RKO (cell line): ENCODE results near the gene CKS2.
A peak's percentile ranks its signal among the peaks of the same experiment; 100 is the strongest.

ENCODE experiments used
- DNase-seq: peaks from one replicate; pipeline ENCODE4 v3.0.0-alpha.2; 2016; ENCODE audit warnings: low spot score

Gene CKS2

GRCh38 chr9:89350988-89351557, 40.1 kb downstream of the CKS2 start:
- no peak for DNase-seq

GRCh38 chr9:89351584-89352300, 40.7 kb downstream of the CKS2 start:
- DNase-seq = no peak

DNA sequence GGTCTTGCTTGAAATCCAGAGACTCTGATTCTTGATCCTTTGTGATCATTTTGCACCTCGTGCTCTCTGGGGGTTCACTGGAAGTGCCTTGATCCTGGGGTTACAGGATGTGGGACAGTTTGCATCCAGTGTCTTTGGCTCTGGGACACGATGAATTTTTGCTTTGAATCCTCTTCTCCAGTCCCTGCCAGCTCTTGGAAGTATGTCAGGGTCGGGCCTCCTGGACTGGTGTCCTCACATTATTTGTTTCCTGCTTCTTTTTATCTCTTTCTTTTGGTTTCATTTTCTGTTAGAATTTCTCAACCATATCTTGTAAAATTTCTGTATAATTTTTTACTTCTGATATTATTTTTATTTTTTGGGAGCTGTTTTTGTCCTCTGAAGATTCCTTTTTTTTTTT, 41.5 kb downstream of the CKS2 start:
- DNase-seq = no peak

DNA sequence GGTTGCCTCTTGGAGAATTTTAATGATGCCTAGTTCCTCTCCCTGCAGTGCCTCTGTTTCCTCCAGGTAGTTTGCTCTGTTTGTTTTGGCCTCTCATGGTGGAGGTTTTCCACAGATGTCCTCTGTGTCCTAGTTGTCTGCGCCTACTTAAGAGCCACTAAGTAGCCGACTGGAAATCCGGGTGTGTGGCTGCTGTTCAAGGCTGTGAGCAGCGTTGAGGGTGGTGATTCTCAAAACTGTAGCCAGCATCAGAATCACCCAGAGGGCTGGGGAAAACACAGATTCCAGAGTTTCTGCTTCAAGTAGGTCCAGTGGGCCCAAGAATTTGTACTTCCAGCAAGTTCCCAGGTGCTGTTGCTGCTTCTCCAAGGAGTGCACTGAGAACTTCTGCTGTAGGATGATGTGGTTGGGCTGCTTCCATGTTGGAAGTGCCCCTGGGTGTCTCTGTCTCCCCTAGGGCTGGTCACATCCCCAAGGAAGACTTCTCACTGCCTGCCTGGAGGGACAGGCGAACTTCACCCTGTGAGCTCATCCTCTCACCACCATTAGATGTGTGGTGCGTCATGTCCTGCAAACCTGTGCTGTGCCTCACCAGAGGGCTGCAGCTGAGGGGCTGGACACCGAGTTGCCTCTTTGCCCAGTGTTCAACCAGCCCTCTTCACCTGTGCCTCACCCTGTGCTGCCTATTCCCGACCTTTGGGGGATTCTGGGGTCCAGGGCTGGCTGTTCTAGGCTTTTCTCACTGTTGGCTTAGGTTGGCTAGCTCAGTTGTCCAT, 42.1 kb downstream of the CKS2 start:
- no peak for DNase-seq

- peak; percentile 37 for DNase-seq
Measured at GRCh38 chr9:89353989-89354388, 43.0 kb downstream of the CKS2 start.

DNA sequence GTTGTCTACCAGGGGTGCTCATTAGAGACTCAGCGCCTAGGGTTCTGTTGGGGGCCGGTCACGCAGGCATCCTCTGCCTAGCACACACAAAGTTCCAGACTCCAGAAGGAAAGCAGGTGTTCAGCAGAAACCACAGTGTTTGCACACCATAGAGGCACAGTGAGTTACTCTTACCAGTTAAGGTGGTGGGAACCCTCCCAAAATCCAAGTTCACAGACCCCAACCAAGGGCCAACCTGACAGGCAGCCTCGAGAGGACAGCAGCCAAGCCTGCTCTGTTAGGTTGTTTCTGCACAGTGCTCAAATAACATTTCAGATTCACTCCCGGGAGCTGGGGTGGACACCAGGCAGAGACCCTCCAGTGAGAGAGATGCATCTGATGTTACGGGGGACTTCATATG, 43.5 kb downstream of the CKS2 start:
- no peak for DNase-seq

DNA sequence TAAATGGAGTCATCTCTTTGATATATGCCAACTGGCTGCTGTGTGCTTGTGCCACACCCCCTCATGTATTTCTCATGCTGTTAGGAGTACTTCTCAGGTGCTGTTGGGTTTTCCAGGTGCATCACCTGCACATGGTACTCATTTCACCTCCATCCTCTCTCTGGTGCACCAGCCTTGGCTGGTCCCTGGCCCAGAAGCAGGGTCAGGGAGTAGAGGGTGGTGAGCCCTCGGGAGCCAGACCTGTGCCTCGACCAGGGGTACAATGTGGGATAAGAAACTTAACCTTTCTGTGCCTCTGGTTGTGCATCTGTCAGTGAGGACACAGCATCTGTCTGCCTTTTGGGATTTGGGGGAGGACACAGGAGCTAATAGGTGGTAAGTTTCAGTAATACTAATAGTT, 45.8 kb downstream of the CKS2 start:
- DNase-seq = no peak

DNA sequence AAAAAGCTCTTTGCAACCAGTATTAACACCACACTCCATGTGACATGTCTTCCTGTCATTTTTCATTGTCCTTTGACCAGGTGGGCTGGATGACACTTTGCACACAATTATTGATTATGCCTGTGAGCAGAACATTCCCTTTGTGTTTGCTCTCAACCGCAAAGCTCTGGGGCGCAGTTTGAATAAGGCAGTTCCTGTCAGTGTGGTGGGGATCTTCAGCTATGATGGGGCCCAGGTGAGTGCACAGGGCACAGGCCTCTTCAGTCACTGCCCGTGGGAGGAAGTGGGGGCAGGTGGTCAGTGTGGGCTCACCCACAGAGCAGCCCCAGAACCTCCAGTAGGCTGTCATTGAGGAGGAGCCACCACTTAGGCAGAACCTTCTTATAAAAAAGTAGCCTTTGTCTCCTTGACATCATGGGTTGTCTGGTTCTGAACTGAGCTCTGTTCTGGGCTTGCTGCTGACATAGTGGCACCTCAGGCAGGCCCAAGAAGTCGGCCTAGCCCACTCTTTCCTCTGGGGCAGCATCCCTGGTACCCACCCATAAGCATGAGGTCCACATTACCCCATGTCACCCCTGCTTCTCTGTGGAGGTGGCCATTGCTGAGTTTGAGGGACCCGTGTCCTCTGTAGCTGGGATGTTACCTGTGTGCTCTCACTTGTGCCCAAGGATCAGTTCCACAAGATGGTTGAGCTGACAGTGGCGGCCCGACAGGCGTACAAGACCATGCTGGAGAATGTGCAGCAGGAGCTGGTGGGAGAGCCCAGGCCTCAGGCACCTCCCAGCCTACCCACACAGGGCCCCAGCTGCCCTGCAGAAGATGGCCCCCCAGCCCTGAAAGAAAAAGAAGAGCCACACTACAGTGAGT, 46.6 kb downstream of the CKS2 start:
- DNase-seq = no peak

DNA sequence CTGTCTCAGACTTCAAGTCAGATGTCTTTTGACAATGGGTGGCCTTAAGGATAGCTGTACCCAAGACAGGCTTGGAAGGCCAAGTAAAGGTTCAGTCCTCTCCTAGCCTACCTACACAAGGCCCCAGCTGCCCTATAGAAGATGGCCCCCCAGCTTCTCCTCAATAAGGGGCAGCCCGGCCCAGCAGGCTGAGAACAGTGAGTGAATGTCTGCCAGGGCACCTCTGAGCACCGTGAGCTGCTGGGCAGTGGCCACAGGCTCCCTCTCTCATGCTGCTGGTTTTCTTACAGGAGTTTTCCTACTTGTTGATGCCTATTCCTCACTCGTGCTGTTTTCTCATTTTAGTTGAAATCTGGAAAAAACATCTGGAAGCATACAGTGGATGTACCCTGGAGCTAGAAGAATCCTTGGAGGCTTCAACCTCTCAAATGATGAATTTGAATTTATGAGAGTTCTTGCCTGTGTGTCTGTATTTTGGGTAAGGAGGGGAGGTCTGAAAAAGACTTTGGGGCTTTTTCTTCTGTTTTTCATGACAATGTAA, 47.5 kb downstream of the CKS2 start:
- no peak for DNase-seq

GRCh38 chr9:89358985-89359384, 48.0 kb downstream of the CKS2 start:
- no peak for DNase-seq

- DNase-seq = peak; percentile 28
Measured at GRCh38 chr9:89359751-89360261, 48.8 kb downstream of the CKS2 start.

GRCh38 chr9:89360465-89360864, 49.5 kb downstream of the CKS2 start:
- no peak for DNase-seq

- no peak for DNase-seq
Measured at GRCh38 chr9:89361031-89361430, 50.0 kb downstream of the CKS2 start.

DNA sequence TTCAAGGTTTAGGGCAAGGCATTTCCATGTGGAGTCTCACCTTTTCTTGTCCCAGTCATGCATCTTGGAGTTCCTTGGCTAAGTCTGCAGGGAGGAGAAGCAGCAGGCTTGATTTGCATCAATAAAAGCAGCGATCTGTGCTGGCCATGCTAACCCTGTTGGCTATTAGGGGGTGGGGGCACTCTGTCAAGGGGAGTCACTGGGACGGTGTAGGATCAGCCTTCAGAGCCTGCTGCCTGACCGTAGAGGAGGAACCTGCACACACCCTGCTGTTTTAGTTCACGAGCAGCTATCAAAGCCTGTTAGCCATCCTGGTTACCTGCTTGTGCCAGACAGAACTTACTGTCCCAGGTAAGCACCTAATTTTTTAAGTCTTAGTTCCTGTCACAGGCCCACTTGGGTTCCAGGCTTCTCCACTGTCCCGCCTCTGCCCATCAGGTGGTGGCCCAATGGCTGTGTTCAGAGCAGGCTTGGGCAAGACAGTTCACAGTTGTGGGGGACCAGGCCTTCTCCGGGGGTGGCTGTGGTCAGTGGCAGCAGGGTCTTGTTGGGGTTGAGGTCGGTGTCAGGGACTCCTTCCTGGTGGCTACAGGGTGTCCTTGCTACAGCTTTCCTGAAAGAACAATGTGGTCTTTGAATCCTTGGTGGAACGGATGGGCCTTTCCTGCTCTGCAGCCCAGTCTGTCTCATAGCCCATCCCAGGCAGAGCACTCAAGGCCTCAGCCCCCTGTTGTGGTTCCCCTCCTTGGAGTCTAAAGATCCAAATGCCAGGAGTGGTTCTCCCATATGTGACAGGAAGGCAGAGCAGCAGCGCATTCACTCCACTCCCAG, 51.0 kb downstream of the CKS2 start:
- DNase-seq = no peak

- DNase-seq = no peak
Measured at GRCh38 chr9:89362647-89363310, 51.8 kb downstream of the CKS2 start.

DNA sequence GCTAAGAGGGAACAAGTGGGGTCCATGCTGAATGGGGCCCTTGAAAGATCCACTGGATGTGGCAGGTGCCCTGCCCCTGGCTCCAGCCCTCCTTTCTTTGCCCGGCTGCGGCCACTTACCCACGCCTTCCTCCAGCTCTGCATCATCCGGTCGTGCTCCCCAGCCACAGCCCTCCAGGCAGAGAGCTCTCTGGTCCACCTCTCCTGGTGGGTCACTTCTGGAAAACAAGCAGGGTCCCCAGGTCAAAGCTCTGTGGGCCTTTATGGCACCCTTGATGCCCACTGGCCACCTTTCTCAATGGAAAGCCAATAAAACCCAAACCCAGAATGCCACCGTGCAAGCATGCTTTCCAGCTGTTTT, 52.3 kb downstream of the CKS2 start:
- DNase-seq = no peak

GRCh38 chr9:89363921-89364665, 53.1 kb downstream of the CKS2 start:
- no peak for DNase-seq

DNA sequence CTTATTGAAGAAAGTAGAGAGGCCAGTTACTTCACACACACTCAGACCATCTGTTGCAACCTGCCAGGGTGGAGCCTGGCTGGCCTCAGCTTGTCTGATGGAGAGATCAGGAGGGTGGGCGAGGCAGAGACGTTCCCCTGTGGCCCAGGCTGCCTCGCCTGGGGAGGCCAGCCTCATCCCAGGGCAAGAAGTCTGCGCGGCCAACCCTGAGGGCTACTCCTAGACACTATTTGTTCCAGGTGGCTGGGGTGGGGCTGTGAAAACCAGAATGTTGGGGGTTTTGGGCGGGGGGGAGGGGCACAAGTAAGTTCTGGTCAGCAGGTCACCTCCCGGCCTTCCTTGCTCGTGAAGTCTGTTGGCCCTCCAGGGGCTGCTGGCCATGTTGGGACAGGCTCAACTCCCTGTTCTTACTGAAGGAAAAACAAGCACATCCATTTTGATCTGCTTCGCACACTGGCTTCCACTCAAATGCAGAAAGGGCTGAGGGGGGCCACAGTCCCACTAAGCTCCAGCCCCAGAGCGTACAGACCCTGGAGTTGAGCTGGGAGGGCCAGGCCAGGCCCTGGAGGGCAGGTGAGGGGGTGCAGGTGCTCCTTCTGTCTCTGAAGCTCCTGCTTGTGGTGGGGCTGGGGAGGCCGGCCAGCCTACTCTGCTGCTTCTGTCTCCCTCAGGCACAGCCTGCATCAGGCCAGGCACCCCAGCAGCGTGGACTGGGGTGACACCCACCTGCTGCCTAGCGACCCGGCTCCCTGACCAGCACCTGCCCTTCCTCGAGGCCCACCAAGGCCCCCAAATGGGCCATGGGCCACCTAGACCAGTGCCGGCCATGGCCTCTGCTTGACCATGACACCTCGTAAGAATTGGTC, 53.9 kb downstream of the CKS2 start:
- DNase-seq = no peak

GRCh38 chr9:89365532-89365912, 54.5 kb downstream of the CKS2 start:
- no peak for DNase-seq
